ENCODE measurements around the gene G3BP1.

- TF ChIP-seq, protein P1, sequence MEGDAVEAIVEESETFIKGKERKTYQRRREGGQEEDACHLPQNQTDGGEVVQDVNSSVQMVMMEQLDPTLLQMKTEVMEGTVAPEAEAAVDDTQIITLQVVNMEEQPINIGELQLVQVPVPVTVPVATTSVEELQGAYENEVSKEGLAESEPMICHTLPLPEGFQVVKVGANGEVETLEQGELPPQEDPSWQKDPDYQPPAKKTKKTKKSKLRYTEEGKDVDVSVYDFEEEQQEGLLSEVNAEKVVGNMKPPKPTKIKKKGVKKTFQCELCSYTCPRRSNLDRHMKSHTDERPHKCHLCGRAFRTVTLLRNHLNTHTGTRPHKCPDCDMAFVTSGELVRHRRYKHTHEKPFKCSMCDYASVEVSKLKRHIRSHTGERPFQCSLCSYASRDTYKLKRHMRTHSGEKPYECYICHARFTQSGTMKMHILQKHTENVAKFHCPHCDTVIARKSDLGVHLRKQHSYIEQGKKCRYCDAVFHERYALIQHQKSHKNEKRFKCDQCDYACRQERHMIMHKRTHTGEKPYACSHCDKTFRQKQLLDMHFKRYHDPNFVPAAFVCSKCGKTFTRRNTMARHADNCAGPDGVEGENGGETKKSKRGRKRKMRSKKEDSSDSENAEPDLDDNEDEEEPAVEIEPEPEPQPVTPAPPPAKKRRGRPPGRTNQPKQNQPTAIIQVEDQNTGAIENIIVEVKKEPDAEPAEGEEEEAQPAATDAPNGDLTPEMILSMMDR (IDR thresholded peaks at IDR 0.05) = no peak
- TF ChIP-seq POLR2A (IDR thresholded peaks at IDR 0.05) = no peak
Measured at GRCh38 chr5:151820903-151821302, 49.1 kb downstream of the G3BP1 start.

All from esophagus squamous epithelium (tissue), 4 donors.